Neural progenitor cell (in vitro differentiated cells): ENCODE results near the gene NFATC1.

Experiments used
- EZH2phosphoT487 ChIP-seq: fragments of 200-600 bp; sonication (generic); IDR thresholded peaks from 2 replicates; pipeline ENCODE4 v1.6.1; 2017; ENCODE audit warnings: antibody characterized with exemption
- TF ChIP-seq, protein P1 (sequence below): fragments of 200-600 bp; sonication (generic); IDR thresholded peaks from 2 replicates; pipeline ENCODE4 v1.5.1; 2017; ENCODE audit warnings: antibody characterized with exemption, mild to moderate bottlenecking

DNA sequence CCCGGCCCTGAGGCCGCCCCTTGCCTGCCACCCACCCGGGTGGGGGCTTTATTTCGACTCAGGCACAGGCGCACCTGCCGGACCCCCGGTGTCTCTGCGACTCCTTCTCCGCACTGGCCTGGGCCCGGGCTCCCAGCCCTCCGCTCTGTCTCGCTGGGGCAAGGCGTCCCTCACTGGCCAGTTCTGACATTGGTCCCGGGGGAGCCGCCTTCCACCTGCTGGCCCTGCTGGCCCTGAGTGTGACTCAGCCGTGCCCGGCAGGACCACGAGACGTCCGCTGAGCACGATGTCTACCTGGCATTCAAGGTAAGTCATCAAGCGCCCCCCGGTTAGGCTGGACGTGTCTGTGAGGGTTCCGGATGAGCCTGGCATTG lies 152.3 kb downstream of the NFATC1 start:
- TF ChIP-seq, protein P1, sequence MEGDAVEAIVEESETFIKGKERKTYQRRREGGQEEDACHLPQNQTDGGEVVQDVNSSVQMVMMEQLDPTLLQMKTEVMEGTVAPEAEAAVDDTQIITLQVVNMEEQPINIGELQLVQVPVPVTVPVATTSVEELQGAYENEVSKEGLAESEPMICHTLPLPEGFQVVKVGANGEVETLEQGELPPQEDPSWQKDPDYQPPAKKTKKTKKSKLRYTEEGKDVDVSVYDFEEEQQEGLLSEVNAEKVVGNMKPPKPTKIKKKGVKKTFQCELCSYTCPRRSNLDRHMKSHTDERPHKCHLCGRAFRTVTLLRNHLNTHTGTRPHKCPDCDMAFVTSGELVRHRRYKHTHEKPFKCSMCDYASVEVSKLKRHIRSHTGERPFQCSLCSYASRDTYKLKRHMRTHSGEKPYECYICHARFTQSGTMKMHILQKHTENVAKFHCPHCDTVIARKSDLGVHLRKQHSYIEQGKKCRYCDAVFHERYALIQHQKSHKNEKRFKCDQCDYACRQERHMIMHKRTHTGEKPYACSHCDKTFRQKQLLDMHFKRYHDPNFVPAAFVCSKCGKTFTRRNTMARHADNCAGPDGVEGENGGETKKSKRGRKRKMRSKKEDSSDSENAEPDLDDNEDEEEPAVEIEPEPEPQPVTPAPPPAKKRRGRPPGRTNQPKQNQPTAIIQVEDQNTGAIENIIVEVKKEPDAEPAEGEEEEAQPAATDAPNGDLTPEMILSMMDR = no peak
- TF ChIP-seq EZH2phosphoT487 = no peak
